HG03558 (cell line): Measurements from ENCODE around the gene NDUFS6.

ENCODE experiments used
- ATAC-seq: cut with Tn5 transposase; IDR thresholded peaks from one replicate; pipeline ENCODE4 v1.9.1; 2021; ENCODE audit warnings: moderate number of reproducible peaks; ENCODE audit not compliant: unreplicated experiment; ENCODE audit errors: extremely low read depth

NDUFS6 gene

GRCh38 chr5:1765141-1765879 lies 35.9 kb upstream of the NDUFS6 start:
- ATAC-seq: no peak

DNA sequence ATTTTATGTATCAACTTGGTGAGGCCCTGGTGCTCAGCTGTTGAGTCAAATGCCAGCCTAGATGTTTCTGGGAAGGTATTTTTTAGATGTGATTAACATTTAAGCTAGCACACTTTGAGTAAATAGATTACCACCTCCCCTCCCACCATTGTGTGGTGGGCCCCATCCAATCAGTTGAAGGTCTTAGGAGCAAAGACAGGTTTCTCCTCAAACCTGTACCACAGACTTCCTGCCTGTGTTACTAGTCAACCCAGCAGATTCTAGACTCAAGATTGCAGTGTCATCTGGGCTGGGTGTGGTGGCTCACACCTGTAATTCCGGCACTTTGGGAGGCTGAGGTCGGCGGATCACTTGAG lies 35.3 kb upstream of the NDUFS6 start:
- ATAC-seq: no peak

GRCh38 chr5:1767524-1768282 lies 33.5 kb upstream of the NDUFS6 start:
- ATAC-seq: no peak

DNA sequence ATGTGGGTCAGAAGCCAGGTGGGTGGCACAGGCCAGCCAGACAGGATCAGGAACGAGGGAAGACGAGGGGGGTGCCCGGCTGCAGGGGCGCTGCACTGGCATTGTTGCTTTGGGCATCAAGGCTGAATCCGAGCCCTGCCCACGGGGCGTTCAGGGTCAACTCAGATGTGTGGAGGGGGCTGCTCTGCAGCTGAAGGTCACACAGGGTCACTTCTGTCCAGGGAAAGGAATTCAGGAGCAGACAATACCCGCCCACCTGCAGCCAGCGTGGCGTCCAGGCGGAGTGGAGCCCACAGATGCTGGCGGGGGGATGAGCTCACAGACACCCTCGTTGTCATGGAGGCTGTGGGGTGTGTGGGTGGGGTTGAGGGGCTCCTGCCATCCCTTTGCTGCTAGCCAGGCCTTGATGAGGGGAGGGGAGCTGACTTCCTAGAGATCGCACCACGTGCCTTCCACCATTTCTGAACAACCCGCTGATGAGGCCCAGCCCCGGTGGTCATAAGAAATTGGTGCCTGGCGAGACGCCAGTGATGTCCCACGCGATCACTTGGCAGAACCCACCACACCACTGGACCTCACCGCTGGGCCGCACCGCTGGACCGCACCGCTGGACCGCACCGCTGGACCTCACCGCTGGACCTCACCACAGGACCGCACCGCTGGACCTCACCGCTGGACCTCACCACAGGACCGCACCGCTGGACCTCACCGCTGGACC lies 32.8 kb upstream of the NDUFS6 start:
- no peak for ATAC-seq

GRCh38 chr5:1769017-1769640 lies 32.1 kb upstream of the NDUFS6 start:
- ATAC-seq: no peak

DNA sequence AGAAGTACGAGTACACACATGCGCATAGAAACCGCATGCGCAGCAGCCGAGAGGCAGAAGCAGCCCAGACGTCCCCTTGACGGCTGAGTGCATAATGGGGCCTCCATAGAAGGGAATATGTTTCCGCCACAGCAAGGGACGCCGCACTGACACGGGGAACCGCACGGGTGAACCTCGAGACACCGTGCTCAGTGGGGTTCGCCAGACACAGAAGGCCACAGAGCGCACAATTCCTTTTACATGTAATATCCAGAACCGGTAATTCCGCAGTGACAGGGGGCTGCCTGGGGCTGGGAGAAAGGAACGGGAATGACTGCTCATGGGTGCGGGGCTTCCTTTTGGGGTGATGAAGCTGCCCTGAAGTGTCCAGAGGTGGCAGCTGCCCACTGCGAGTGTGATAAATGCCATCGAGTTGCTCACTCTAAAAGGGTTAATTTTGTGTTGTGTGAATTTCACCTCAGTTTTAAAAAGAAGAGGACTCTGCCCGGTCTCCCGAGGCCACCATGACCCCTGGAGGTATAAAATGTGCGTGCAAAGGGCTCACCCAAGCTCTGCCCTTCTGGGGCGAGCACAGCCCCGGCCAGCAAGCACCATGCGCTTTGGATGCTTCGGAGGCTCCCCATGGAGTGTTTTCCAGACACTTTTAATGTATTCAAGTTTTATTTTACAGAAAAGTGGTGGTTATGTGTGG lies 31.3 kb upstream of the NDUFS6 start:
- no peak for ATAC-seq

DNA sequence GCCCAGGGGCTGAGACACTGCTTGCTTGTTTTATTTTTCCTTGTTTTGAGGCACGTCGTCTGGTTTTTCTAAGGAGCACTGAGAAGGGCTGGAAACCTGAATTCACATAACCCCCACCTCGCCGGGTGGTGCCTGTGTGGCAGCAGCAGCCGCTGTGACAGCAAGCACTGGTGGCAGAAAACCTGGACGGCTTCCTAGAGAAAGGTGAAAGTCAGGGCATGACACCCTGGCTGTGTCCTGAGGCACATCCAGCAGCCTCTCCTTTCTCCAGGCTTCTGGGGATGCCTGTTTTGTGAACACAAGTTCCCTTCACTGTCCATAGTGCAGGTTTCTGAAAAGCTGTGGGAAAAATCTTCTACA lies 30.8 kb upstream of the NDUFS6 start:
- ATAC-seq: no peak

GRCh38 chr5:1771149-1772065 lies 29.8 kb upstream of the NDUFS6 start:
- ATAC-seq: no peak

DNA sequence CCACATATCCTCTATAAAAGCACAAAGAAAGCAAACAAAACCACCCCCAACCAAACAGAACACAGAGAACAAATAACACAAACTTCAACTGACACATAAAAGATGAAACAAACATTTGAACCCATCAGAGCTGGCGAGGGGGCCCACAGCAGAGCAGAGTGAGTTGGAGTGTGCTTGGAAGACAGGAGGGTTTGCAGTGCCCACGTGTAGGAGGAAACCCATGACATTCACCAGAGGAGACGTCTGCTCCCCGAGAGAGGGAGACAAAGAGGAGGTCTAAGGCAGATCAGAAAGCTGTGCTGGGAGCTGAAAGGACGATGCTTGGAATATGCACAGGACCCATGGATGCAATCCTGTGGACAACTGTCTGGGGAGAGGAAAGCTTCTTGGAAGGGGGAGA lies 28.6 kb upstream of the NDUFS6 start:
- no peak for ATAC-seq

- no peak for ATAC-seq
These were observed 24.4 kb upstream of the NDUFS6 start for GRCh38 chr5:1776831-1777230.

DNA sequence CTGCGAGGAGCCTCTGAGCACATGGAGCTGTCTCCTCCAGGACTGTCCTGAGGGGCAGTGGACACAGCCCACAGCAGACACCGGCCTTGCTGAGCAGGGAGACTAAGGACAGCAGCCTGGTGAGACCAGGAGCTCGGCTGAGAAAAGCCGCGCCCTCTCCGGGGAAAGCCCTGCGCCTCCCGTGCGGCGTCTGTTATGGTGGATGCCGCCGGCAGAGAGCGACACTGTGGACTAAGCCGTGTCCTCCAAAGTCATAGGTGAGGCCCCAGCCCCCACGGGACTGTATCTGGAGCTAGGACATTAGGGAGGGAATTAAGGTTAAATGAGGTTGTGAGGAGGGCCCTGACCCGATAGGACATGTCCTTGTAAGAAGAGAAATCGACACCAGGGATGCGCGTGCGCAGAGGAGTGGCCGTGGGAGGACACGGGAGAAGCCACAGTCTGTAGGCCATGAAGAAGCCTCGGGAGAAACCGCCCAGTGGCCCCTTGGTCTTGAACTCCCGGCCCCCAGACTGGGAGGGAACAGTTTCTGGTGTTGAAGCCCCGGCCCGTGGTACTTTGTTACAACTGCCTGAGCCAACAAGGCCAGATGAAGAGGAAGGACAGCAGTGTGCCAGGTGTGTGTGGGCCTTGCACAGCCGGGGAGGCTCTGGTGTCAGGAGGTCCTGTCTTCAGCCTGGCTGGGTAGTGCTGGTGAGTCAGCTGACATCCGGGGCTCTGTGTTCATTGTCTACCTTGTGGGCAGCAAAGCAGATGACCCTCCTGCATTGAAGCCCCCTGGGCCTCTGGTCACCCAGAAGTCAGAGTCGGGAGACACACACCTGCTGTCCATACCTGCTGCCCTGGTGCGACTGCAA lies 23.7 kb upstream of the NDUFS6 start:
- no peak for ATAC-seq

- no peak for ATAC-seq
These were observed 22.8 kb upstream of the NDUFS6 start for GRCh38 chr5:1778138-1779020.

- no peak for ATAC-seq
These were observed 22.1 kb upstream of the NDUFS6 start for GRCh38 chr5:1779021-1779680.

DNA sequence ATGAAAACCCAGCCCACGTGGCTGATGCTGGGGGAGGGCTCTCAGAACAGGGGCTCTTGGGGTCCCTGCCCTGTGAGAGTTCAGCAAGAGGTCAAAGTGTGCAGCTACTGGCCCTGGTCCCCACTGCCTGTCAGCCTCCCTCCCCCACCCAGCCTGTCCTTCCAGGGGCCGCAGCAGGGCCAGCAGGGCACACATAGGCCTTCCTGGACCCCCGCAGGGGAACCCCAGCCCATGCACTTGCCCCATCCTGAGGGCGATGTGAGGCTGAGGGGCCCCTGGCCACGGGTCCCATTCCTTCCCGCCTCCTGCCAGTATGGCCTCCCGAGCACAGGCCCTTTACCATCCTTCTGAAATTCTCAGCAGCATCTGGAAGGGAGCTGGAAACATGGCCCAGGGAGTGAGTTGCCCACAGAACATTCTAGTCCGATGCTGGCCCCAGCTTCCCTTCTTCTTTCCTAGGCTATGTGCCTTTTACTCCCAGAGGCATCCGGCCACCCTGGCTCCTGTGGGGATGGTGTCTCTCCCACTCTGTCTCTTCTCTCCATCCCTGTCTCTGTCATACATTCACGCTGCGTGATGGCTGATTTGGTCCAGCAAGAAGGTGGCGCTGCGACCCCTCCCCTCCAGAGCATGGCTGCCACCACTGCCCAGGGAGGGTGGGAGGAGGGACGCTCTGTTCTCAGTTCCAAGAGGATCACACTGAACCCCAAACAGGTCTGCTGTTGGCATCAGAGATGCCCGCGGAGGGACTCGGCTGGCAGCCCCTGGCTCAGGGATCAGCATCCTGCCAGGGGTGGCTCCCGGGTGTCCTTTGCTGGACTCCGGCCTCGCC lies 21.2 kb upstream of the NDUFS6 start:
- ATAC-seq: no peak

DNA sequence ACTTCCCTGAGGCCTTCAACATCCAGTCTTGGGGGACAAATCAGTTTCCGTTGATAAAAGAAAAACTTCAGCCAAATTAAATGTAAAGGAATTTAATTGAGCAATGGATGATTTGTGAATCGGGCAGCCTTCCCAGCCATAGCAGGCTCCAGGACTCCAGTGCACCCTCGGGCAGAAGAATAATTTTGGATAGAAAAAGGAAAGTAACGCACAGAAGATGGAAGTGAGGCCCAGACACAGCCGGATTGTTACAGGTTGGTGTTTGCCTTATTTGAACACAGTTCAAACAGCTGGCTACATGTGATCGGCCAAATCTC lies 20.6 kb upstream of the NDUFS6 start:
- no peak for ATAC-seq

GRCh38 chr5:1781107-1781506 lies 20.1 kb upstream of the NDUFS6 start:
- no peak for ATAC-seq
